T-helper 1 cell treated with Interleukin-12 subunit alpha and Interleukin-12 subunit beta and Interleukin-4 antibody, amounts not matched to agents 30 μg/mL and 1 μg/mL, for 36 hours (primary cell): Measurements from ENCODE around the gene AQP12B.
"Not testable (repeated sequence)": the region's sequence is repeated elsewhere in the genome, so short reads cannot be mapped to it uniquely, and the experiment has no call there.

Experiments
- H3K27ac Mint-ChIP-seq: one replicate; pipeline ENCODE4 v1.8.0; 2021; ENCODE audit warnings: mild to moderate bottlenecking, mixed read lengths
- H3K27me3 Mint-ChIP-seq: one replicate; pipeline ENCODE4 v1.8.0; 2021; ENCODE audit warnings: low read depth, mixed read lengths
- H3K36me3 Mint-ChIP-seq: one replicate; pipeline ENCODE4 v1.8.0; 2021; ENCODE audit warnings: low read depth, mixed read lengths
- H3K4me1 Mint-ChIP-seq: one replicate; pipeline ENCODE4 v1.8.0; 2021; ENCODE audit warnings: low read depth, mixed read lengths
- H3K4me3 Mint-ChIP-seq: one replicate; pipeline ENCODE4 v1.8.0; 2021; ENCODE audit warnings: mild to moderate bottlenecking, moderate library complexity, mixed read lengths
- H3K9me3 Mint-ChIP-seq: one replicate; pipeline ENCODE4 v1.8.0; 2021; ENCODE audit warnings: mixed read lengths

Gene AQP12B

GRCh38 chr2:240712121-240712520 lies 29.4 kb upstream of the AQP12B start:
- Mint-ChIP-seq H3K4me1 (no peaks in the 10 kb centered on the region), H3K4me3 (no peak overlapping the region), H3K36me3 (no peaks in the 10 kb centered on the region), H3K27me3 (peaks cover 12% of the 10 kb centered on the region), H3K27ac (no peak overlapping the region), H3K9me3 (no peaks in the 10 kb centered on the region)

- no peak overlapping the region for H3K27ac Mint-ChIP-seq
- no peaks in the 10 kb centered on the region for H3K4me1 Mint-ChIP-seq
- no peaks in the 10 kb centered on the region for H3K36me3 Mint-ChIP-seq
Observed at GRCh38 chr2:240711701-240712100, 29.0 kb upstream of the AQP12B start.

GRCh38 chr2:240711296-240711695 lies 28.6 kb upstream of the AQP12B start:
- Mint-ChIP-seq H3K36me3 (no peaks in the 10 kb centered on the region), H3K9me3 (no peaks in the 10 kb centered on the region), H3K4me3 (no peak overlapping the region), H3K27ac (no peak overlapping the region), H3K4me1 (no peaks in the 10 kb centered on the region), H3K27me3 (peaks cover 19% of the 10 kb centered on the region)

More at GRCh38 chr2:240711701-240712100, 29.0 kb upstream of the AQP12B start:
- Mint-ChIP-seq H3K27me3 (peaks cover 16% of the 10 kb centered on the region), H3K4me3 (no peak overlapping the region), H3K9me3 (no peaks in the 10 kb centered on the region)

- peaks cover 33% of the 10 kb centered on the region for H3K27me3 Mint-ChIP-seq
- peaks cover 11% of the 10 kb centered on the region for H3K4me1 Mint-ChIP-seq
- no peaks in the 10 kb centered on the region for H3K36me3 Mint-ChIP-seq
Observed at GRCh38 chr2:240708457-240708856, 25.8 kb upstream of the AQP12B start.

GRCh38 chr2:240707821-240708220 lies 25.1 kb upstream of the AQP12B start:
- peak overlapping the region; percentile 21 for H3K27ac Mint-ChIP-seq
- no peaks in the 10 kb centered on the region for H3K36me3 Mint-ChIP-seq
- H3K4me1 Mint-ChIP-seq = peaks cover 11% of the 10 kb centered on the region
- no peak overlapping the region for H3K4me3 Mint-ChIP-seq
- no peaks in the 10 kb centered on the region for H3K9me3 Mint-ChIP-seq
- H3K27me3 Mint-ChIP-seq = peaks cover 38% of the 10 kb centered on the region

More at GRCh38 chr2:240708457-240708856, 25.8 kb upstream of the AQP12B start:
- Mint-ChIP-seq H3K9me3 (no peaks in the 10 kb centered on the region), H3K4me3 (no peak overlapping the region), H3K27ac (no peak overlapping the region)

- Mint-ChIP-seq H3K4me1 (peaks cover 11% of the 10 kb centered on the region), H3K36me3 (no peaks in the 10 kb centered on the region), H3K27me3 (peaks cover 42% of the 10 kb centered on the region), H3K4me3 (no peak overlapping the region), H3K27ac (no peak overlapping the region), H3K9me3 (no peaks in the 10 kb centered on the region)
Observed at GRCh38 chr2:240707043-240707756, 24.5 kb upstream of the AQP12B start.

- H3K36me3 Mint-ChIP-seq = no peaks in the 10 kb centered on the region
- H3K4me1 Mint-ChIP-seq = peaks cover 11% of the 10 kb centered on the region
- H3K27ac Mint-ChIP-seq = no peak overlapping the region
- H3K27me3 Mint-ChIP-seq = peaks cover 42% of the 10 kb centered on the region
- H3K9me3 Mint-ChIP-seq = no peaks in the 10 kb centered on the region
- H3K4me3 Mint-ChIP-seq = peak overlapping the region; percentile 64
Observed at GRCh38 chr2:240705204-240705791, 22.6 kb upstream of the AQP12B start.

- Mint-ChIP-seq H3K9me3 (no peaks in the 10 kb centered on the region), H3K36me3 (no peaks in the 10 kb centered on the region), H3K27me3 (peaks cover 42% of the 10 kb centered on the region), H3K4me3 (peak overlapping the region; percentile 64), H3K27ac (peak overlapping the region; percentile 5), H3K4me1 (peaks cover 11% of the 10 kb centered on the region)
Observed at GRCh38 chr2:240704651-240705050, 22.0 kb upstream of the AQP12B start.

- peaks cover 38% of the 10 kb centered on the region for H3K27me3 Mint-ChIP-seq
- H3K36me3 Mint-ChIP-seq = no peaks in the 10 kb centered on the region
- H3K9me3 Mint-ChIP-seq = no peaks in the 10 kb centered on the region
- H3K4me3 Mint-ChIP-seq = no peak overlapping the region
- no peak overlapping the region for H3K27ac Mint-ChIP-seq
- peaks cover 11% of the 10 kb centered on the region for H3K4me1 Mint-ChIP-seq
Observed at GRCh38 chr2:240703417-240704341, 21.0 kb upstream of the AQP12B start.

- peaks cover 11% of the 10 kb centered on the region for H3K4me1 Mint-ChIP-seq
- H3K27ac Mint-ChIP-seq = no peak overlapping the region
- no peak overlapping the region for H3K4me3 Mint-ChIP-seq
- H3K27me3 Mint-ChIP-seq = peaks cover 34% of the 10 kb centered on the region
- H3K36me3 Mint-ChIP-seq = no peaks in the 10 kb centered on the region
- H3K9me3 Mint-ChIP-seq = no peaks in the 10 kb centered on the region
Observed at GRCh38 chr2:240702640-240703011, 19.9 kb upstream of the AQP12B start.

- Mint-ChIP-seq H3K4me3 (no peak overlapping the region), H3K36me3 (no peaks in the 10 kb centered on the region), H3K4me1 (peaks cover 11% of the 10 kb centered on the region), H3K27me3 (peaks cover 28% of the 10 kb centered on the region), H3K27ac (no peak overlapping the region), H3K9me3 (no peaks in the 10 kb centered on the region)
Observed at GRCh38 chr2:240701736-240702639, 19.3 kb upstream of the AQP12B start.

- H3K4me1 Mint-ChIP-seq = peaks cover 11% of the 10 kb centered on the region
- H3K27me3 Mint-ChIP-seq = peaks cover 22% of the 10 kb centered on the region
- H3K27ac Mint-ChIP-seq = no peak overlapping the region
- no peaks in the 10 kb centered on the region for H3K9me3 Mint-ChIP-seq
- no peak overlapping the region for H3K4me3 Mint-ChIP-seq
- no peaks in the 10 kb centered on the region for H3K36me3 Mint-ChIP-seq
Observed at GRCh38 chr2:240701091-240701735, 18.5 kb upstream of the AQP12B start.

- H3K27me3 Mint-ChIP-seq = peaks cover 19% of the 10 kb centered on the region
- not testable (repeated sequence) for H3K4me3 Mint-ChIP-seq, H3K36me3 Mint-ChIP-seq, H3K27ac Mint-ChIP-seq, H3K9me3 Mint-ChIP-seq
- peaks cover 11% of the 10 kb centered on the region for H3K4me1 Mint-ChIP-seq
Observed at GRCh38 chr2:240700616-240701015, 17.9 kb upstream of the AQP12B start.
